Mucosa of rectum (tissue), 2 donors: ENCODE measurements around the gene COL23A1.
"Not testable (repeated sequence)": the region's sequence is repeated elsewhere in the genome, so short reads cannot be mapped to it uniquely, and the experiment has no call there.

Experiments used
- H3K27ac ChIP-seq, 2 donors: one replicate each; pipeline ENCODE4 v1.7.0; 2013; ENCODE audit warnings: inconsistent platforms in 2 of 2, low read depth in 2 of 2, low read length in 2 of 2
- H3K27me3 ChIP-seq, 2 donors: one replicate each; pipeline ENCODE4 v1.7.0; 2013; ENCODE audit warnings: low read length in 2 of 2; ENCODE audit not compliant: control insufficient read depth in 2 of 2, insufficient read depth in 2 of 2
- H3K36me3 ChIP-seq, 2 donors: one replicate each; pipeline ENCODE4 v1.7.0; 2013; ENCODE audit warnings: low read length in 2 of 2; ENCODE audit not compliant: control insufficient read depth in 2 of 2, insufficient read depth in 2 of 2
- H3K4me1 ChIP-seq, 2 donors: one replicate each; pipeline ENCODE4 v1.7.0; 2013; ENCODE audit warnings: low read length in 2 of 2, mild to moderate bottlenecking in 1 of 2; ENCODE audit not compliant: control insufficient read depth in 2 of 2, insufficient read depth in 2 of 2
- H3K4me3 ChIP-seq, 2 donors: one replicate each; pipeline ENCODE4 v1.7.0; 2013; ENCODE audit warnings: low read length in 2 of 2
- H3K9ac ChIP-seq, 2 donors: one replicate each; pipeline ENCODE4 v1.7.0; 2013; ENCODE audit warnings: low read length in 2 of 2, low read depth in 1 of 2, mild to moderate bottlenecking in 1 of 2
- H3K9me3 ChIP-seq, 2 donors: one replicate each; pipeline ENCODE4 v1.7.0; 2013; ENCODE audit warnings: low read length in 2 of 2; ENCODE audit not compliant: control insufficient read depth in 2 of 2
- donor health status: healthy.
- donor health status: Normal muscosa, but diverticular disease.

COL23A1 gene

DNA sequence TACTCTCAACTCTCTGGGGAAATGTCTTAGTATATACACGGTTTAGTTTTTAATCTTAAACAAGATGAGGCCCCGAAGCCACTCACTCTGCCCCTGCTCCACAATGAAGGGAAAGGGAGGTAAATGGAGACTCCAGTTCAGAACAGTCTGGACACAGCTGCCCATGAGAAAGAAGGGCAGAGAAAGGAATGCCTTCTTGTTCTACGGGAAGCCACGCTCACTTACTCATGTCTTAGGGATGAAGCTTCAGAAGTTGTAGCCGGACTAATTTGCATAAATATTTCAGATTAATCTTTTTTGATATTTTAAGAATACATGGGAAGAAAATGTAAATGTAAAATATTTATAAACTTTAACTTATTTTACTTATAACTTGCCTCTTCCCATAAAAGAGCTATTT lies 94.0 kb downstream of the COL23A1 start:
- Histone ChIP-seq H3K27ac (no peak overlapping the region), H3K36me3 (no peaks in the 10 kb centered on the region), H3K9me3 (no peaks in the 10 kb centered on the region)

GRCh38 chr5:178495706-178496105 lies 94.5 kb downstream of the COL23A1 start:
- Histone ChIP-seq H3K9ac (no peak overlapping the region), H3K27ac (no peak overlapping the region), H3K27me3 (no peaks in the 10 kb centered on the region), H3K4me1 (no peaks in the 10 kb centered on the region), H3K36me3 (no peaks in the 10 kb centered on the region), H3K4me3 (no peak overlapping the region), H3K9me3 (no peaks in the 10 kb centered on the region)

More for the DNA sequence above, 94.0 kb downstream of the COL23A1 start:
- Histone ChIP-seq H3K27me3 (no peaks in the 10 kb centered on the region), H3K9ac (no peak overlapping the region), H3K4me1 (no peaks in the 10 kb centered on the region), H3K4me3 (no peak overlapping the region)

- Histone ChIP-seq H3K27ac (no peak overlapping the region), H3K9ac (no peak overlapping the region), H3K4me1 (no peaks in the 10 kb centered on the region), H3K36me3 (no peaks in the 10 kb centered on the region), H3K9me3 (no peaks in the 10 kb centered on the region), H3K4me3 (no peak overlapping the region), H3K27me3 (no peaks in the 10 kb centered on the region)
Observed at GRCh38 chr5:178492278-178492677, 97.9 kb downstream of the COL23A1 start.

- Histone ChIP-seq H3K4me3 (no peak overlapping the region), H3K9ac (no peak overlapping the region), H3K36me3 (no peaks in the 10 kb centered on the region), H3K9me3 (no peaks in the 10 kb centered on the region), H3K27me3 (no peaks in the 10 kb centered on the region), H3K4me1 (no peaks in the 10 kb centered on the region), H3K27ac (no peak overlapping the region)
Observed at GRCh38 chr5:178490935-178491652, 99.1 kb downstream of the COL23A1 start.

DNA sequence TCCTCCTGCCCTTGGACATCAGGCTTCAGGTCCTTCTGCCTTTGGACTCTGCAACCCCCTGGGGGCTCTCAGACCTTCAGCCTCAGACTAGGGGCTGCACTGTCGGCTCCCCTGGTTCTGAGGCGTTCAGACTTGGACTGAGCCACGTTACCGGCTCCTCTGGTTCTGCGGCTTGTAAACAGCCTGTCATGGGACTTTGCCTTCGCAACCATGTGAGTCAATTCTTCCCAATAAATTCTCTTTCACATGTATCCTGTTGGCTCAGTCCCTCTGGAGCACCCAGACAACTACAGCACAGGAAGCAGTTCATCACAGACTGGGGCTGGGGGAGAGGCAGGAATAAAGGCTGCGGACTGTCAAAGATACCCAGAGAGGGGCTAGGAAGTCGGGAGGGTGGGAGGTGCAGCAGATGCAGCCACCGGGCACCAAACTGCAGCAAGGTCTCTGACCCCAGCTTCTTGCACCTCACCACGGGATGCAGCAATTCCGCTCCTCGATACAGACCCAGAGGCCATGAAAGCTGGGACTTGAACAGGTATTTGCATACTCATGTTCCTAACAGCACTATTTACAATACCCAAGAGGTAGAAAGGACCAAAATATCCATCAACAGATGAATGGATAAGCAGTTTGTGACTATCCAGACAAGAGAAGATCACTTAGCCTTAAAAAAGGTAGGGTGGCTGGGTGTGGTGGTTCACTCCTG lies 100.8 kb downstream of the COL23A1 start:
- Histone ChIP-seq H3K27me3 (no peaks in the 10 kb centered on the region), H3K36me3 (no peaks in the 10 kb centered on the region), H3K9me3 (no peaks in the 10 kb centered on the region), H3K4me1 (no peaks in the 10 kb centered on the region), H3K4me3 (no peak overlapping the region), H3K27ac (no peak overlapping the region), H3K9ac (no peak overlapping the region)

- Histone ChIP-seq H3K36me3 (no peaks in the 10 kb centered on the region), H3K4me1 (no peaks in the 10 kb centered on the region), H3K4me3 (no peak overlapping the region), H3K27me3 (no peaks in the 10 kb centered on the region), H3K9ac (no peak overlapping the region), H3K9me3 (no peaks in the 10 kb centered on the region), H3K27ac (no peak overlapping the region)
Observed at GRCh38 chr5:178488696-178489095, 101.5 kb downstream of the COL23A1 start.

- no peaks in the 10 kb centered on the region for H3K27me3 ChIP-seq
- H3K4me3 ChIP-seq, result no peak overlapping the region
- H3K36me3 ChIP-seq, result no peaks in the 10 kb centered on the region
- no peak overlapping the region for H3K27ac ChIP-seq
- H3K4me1 ChIP-seq, result no peaks in the 10 kb centered on the region
- no peaks in the 10 kb centered on the region for H3K9me3 ChIP-seq
- H3K9ac ChIP-seq, result no peak overlapping the region
Observed at GRCh38 chr5:178487911-178488600, 102.1 kb downstream of the COL23A1 start.

DNA sequence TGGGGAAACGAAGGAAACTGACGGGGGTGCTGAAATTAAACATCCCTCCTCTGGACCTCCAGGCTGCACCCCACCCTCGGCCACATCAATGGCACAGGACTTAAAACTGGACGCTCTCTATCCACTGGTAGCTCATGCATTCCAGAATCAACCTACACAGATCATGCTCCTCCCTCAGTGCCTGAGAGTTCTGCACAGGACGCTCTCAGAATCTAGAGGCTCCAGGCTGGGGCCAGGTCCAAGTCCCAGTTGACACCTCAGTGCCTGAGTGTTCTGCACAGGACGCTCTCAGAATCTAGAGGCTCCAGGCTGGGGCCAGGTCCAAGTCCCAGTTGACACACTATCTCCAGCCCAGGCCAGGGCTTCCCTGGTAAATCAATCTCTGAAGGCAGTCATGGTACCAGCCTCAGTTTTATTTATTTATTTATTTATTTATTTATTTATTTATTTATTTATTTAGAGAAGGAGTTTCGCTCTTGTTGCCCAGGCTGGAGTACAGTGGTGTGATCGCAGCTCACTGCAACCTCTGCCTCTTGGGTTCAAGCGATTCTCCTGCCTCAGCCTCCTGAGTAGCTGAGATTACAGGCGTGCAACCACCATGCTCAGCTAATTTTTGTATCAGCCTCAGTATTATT lies 103.2 kb downstream of the COL23A1 start:
- H3K4me3 ChIP-seq, H3K36me3 ChIP-seq, H3K9ac ChIP-seq, H3K27ac ChIP-seq, H3K4me1 ChIP-seq, H3K27me3 ChIP-seq, H3K9me3 ChIP-seq: not testable (repeated sequence)

GRCh38 chr5:178486239-178486641 lies 104.0 kb downstream of the COL23A1 start:
- no peak overlapping the region for H3K4me3 ChIP-seq
- no peaks in the 10 kb centered on the region for H3K36me3 ChIP-seq
- H3K9ac ChIP-seq, result no peak overlapping the region
- H3K27ac ChIP-seq, result no peak overlapping the region
- H3K27me3 ChIP-seq, result no peaks in the 10 kb centered on the region
- H3K9me3 ChIP-seq, result no peaks in the 10 kb centered on the region
- no peaks in the 10 kb centered on the region for H3K4me1 ChIP-seq

DNA sequence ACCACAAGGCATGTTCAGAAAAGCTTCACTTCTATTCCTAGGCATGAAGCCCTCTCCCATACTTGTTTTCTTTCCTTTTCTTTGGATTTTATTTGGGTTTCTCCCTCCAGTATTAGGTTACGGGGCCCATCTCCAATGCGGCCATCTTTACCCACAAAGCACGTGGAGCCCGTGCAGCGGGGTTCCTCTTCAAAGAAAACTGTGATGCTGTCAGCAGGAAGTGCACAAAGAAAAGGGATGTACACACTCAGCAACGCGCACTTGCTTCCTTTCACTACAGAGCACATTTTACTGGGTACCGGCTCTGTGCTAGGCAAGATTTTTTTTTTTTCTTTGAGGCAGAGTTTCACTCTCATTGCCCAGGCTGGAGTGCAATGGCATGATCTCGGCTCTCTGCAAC lies 106.6 kb downstream of the COL23A1 start:
- Histone ChIP-seq H3K36me3 (no peaks in the 10 kb centered on the region), H3K9ac (no peak overlapping the region), H3K27me3 (no peaks in the 10 kb centered on the region), H3K4me1 (no peaks in the 10 kb centered on the region), H3K27ac (no peak overlapping the region), H3K9me3 (no peaks in the 10 kb centered on the region), H3K4me3 (no peak overlapping the region)
